ENCODE data around the gene FAM186B.

The FAM186B gene

GRCh38 chr12:49537752-49538509 lies 67.5 kb downstream of the FAM186B start (continued):
- TF ChIP-seq ZIC2 (tag by site-specific recombination; IDR thresholded peaks at IDR 0.05), result peak; percentile 58
- no peak for TF ChIP-seq ZNF366 (tag by site-specific recombination; conservative IDR thresholded peaks at IDR 0.05)
- TF ChIP-seq ZNF76 (tag by site-specific recombination; IDR thresholded peaks at IDR 0.05; ENCODE audit: borderline replicate concordance, low read depth), result no peak
- no peak for TF ChIP-seq ZNF529 (tag by site-specific recombination; IDR thresholded peaks at IDR 0.05; ENCODE audit: insufficient replicate concordance)
- TF ChIP-seq ZNF394 (tag by site-specific recombination; IDR thresholded peaks at IDR 0.05; ENCODE audit: borderline replicate concordance), result no peak
- TF ChIP-seq ZNF174 (tag by site-specific recombination; IDR thresholded peaks at IDR 0.05), result no peak
- no peak for TF ChIP-seq ZNF555 (tag by site-specific recombination; conservative IDR thresholded peaks at IDR 0.05)
- TF ChIP-seq TRIM28 (IDR thresholded peaks at IDR 0.05; ENCODE audit: borderline replicate concordance, low read length), result no peak
- TF ChIP-seq ZNF112 (tag by site-specific recombination; IDR thresholded peaks at IDR 0.05), result no peak
- TF ChIP-seq ZNF707 (tag by site-specific recombination; IDR thresholded peaks at IDR 0.05), result no peak
- no peak for TF ChIP-seq ZNF600 (tag by site-specific recombination; IDR thresholded peaks at IDR 0.05)
- TF ChIP-seq ZNF148 (tag by site-specific recombination; IDR thresholded peaks at IDR 0.05; ENCODE audit: borderline replicate concordance), result no peak
- TF ChIP-seq ZBTB26 (tag by site-specific recombination; optimal IDR thresholded peaks at IDR 0.05), result peak; percentile 55
- TF ChIP-seq ZNF704 (tag by site-specific recombination; IDR thresholded peaks at IDR 0.05), result no peak
- no peak for TF ChIP-seq PRDM4 (tag by site-specific recombination; IDR thresholded peaks at IDR 0.05)
- no peak for TF ChIP-seq ZFP69B (tag by site-specific recombination; IDR thresholded peaks at IDR 0.05)
- TF ChIP-seq KLF7 (tag by site-specific recombination; IDR thresholded peaks at IDR 0.05; ENCODE audit: borderline replicate concordance), result no peak
- TF ChIP-seq ZNF692 (tag by site-specific recombination; IDR thresholded peaks at IDR 0.05), result no peak
- TF ChIP-seq ZNF777 (tag by site-specific recombination; IDR thresholded peaks at IDR 0.05; ENCODE audit: borderline replicate concordance), result no peak
- no peak for TF ChIP-seq SCRT1 (tag by site-specific recombination; IDR thresholded peaks at IDR 0.05; ENCODE audit: borderline replicate concordance)
- no peak for TF ChIP-seq MEIS1 (CRISPR knock-in tag; IDR thresholded peaks at IDR 0.05; ENCODE audit: borderline replicate concordance)
- no peak for TF ChIP-seq FEZF1 (tag by site-specific recombination; IDR thresholded peaks at IDR 0.05)
- TF ChIP-seq ZBTB7A (tag by site-specific recombination; IDR thresholded peaks at IDR 0.05; ENCODE audit: low read depth), result peak; percentile 41; the same call in 1 of the 2 replicates
- TF ChIP-seq ZSCAN4 (tag by site-specific recombination; IDR thresholded peaks at IDR 0.05), result no peak; the same call in 1 of the 2 replicates
- no peak for TF ChIP-seq ZNF514 (tag by site-specific recombination; IDR thresholded peaks at IDR 0.05)
- TF ChIP-seq ZFP37 (tag by site-specific recombination; IDR thresholded peaks at IDR 0.05), result no peak
- no peak for TF ChIP-seq ZNF302 (tag by site-specific recombination; IDR thresholded peaks at IDR 0.05; ENCODE audit: low read depth)
- no peak for TF ChIP-seq ZNF37A (tag by site-specific recombination; IDR thresholded peaks at IDR 0.05)
- no peak for TF ChIP-seq ZNF362 (tag by site-specific recombination; IDR thresholded peaks at IDR 0.05)

Data from HEK293 (cell line).